ENCODE results near the gene ZNF22.

Gene ZNF22

DNA sequence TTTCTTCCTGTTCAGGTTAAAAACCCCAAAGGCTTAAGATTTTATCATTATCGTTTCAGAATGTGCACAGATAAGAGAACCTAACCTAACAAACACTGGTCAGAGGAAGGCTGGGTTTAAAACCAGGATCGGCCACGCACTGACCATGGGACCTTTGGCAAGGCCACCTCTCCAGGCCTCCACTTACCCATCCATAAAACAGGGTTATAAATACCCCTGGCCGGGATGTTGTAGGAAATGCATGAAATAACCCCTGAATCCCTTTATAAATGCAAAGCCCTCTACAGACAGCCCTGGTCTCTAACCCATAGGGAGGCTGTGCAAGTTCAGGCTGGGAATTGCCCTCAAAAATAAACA, 22.5 kb upstream of the ZNF22 start:
- DNase-seq, result no peak

DNA sequence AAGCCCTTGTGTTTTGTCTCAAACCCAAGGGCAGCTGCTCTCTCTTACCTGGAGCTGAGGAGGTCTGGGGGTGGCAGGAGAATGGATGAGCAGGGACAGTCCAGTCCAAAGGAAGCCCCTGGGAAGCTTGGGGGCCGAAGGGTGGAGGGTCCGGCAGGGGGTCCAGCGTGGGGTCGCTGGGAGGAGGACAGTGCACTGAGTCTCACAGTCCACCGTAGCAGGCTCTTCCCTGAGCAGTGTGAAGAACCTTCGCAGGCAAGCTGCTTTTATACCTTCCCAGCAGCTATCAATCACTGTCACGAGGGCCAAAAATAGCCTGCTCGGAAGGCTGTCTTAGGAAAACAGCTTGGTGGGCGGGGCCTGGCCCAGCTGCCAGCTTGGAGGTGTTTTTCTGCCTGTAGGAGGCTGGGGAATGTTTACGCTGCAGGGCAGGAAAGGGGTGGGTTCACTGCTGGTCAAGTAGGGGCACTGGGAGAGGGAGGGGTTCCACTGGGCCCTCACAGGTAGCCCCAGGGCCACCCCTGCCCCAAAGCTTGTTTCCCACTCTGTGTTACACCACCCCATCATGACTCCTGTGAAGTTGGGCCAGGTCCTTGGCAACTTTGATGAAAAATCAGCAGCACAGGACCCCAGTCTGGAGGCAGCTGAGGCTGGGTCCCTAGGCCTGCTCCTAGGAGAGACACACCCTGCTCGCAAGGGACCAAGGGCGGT, 22.0 kb upstream of the ZNF22 start, which contains the start of gene DEPP1:
Gene DEPP1 (minus strand): TSS at position 240 of the 711 bp plus-strand sequence. CDS start 779 bp downstream, outside the sequence.
- peak; percentile 80 to 94 for DNase-seq

DNA sequence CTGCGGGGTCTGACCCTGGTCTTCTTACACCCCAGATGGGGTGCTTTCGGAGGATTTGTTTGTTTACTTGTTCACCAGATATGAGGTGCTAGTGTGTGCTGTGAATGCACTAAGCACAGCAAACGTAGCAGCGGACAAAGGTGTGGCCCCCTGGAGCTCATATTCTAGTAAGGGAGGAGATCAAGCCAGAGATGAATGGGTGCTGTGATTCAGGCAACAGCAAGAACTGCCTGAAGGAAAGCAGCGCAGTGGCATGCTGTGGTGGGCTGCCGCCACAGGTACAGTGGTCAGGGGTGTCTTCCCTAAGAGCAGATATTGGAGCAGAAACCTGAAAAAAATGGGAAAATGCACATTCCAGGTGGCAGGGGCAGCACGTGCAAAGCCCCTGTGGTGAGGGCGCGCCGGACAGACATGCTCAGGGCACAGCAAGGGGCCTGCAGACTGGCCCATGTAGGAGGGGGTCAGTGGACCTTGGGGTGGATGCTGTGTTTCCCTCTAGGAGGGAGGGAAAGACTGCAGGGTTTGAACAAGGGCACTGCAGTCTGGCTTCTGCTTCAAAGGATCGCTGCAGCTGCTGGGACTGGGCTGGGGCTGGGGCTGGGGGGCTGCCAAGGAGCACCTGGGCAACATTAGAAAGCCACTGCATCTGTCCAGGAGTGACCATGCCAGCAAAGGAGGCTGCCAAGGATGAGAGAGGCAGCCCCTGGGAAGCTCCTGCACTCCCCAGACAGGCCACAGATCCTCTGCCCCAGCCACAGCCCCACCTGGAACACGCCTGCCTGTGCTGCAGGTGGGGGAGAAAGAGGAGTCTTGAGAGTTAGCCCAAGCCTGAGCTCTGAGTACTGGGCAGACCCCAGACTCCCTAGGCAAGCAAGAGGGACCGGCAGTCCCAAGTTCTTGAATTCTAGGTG, 21.2 kb upstream of the ZNF22 start:
- peak in 1 of 2 experiments; percentile 10 for DNase-seq

DNA sequence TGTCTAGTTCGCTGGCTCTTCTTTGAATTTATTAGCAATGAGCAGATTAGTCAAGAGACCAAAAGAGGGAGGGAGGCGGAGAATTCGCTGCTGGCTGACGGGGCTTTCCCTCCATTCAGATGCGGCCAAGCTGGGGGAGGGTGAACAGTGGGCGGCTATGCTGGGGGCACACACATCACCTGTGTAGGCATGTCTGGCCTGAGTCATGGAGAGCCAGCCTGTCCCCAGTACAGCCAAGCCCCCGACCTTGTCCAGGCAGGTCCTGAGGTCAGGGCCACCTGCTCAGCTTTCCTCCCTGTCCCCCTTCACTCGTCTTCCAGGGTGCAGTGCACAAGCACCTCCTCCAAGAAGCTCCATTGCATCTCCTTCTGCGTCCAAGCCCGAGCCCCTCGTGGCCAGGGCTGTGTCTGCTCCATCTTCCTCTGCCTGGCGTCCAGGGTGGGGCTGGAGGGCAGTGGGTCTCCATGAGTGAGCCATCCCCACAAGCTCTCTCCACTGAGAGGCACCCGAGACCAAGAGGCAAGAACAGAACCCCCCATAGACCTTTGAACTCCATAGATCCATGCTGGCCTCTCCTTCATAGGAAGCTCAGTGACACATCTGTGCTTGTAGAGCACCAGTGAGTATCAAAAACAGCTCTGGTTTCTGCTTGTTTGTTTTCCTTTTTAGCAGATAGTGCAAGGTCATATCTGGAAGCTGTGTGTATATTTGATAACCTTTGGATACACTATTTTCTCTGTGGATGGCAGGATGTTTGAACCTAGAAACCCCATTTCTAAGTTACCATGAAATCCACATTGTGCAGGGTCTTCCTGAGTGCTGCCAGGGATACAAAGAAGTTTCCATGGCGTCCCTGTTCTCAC, 20.2 kb upstream of the ZNF22 start:
- no peak for DNase-seq

DNA sequence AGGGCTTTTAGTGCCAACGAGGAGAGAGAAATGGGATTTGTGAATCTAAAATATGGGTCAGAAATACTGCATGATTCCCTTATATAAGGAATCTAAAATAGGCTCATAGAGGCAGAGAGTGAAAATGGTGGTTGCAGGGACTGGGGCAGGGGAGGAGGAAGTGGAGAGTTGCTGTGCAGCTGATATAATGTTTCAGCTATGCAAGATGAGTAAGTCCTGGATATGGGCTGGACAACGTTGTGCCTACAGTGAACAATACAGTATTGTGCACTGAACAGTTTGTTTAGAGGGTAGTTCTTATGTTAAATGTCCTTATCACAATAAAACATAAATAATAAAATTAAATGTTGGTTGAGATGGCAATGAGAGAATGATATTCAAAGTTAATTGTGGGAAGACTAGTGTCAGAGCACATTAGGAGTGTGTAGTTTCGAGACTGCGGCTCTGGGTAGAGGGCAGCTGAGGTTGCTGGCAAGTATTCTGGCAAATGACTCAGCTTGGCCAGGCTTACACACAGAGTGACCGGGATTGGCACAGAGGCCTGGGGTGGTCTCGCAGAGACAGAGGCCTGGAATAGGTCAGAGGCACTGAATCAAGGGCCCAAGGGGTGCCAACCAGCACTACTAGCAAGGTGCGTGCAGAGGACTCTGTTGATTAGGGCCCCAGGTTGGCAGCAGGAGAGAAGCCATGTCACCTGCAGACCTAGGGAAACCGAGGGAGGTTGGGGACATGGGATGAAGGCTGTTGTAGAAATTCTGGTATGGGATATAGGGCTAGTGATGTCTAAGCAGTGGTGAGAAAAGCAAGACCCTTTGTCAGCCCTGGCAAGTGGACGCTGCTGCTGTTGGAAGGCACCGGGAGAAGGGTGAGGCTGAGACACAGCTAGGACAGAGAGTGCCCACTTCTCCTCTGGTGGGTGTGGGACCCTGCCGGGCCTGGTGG, 19.3 kb upstream of the ZNF22 start:
- no peak for DNase-seq

GRCh38 chr10:44982114-44982460, 18.6 kb upstream of the ZNF22 start:
- no peak for DNase-seq

DNA sequence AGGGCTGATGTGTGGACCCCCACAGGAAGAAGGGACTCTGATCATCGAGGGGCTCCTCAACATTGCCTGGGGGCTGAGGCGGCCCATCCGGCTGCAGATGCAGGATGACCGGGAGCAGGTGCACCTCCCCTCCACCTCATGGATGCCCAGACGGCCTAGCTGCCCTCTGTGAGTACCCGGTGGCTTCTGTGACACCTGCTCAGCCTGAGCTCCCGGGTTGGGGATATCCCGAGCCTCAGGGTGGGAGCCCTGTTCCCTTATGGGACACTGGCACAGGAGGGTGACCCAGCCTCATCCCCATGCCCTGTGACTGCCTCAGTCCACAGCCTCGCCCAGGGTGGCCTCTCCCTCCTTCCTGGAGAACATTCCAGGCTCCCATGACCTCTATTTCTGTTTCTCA, 18.2 kb upstream of the ZNF22 start:
- DNase-seq, result no peak

GRCh38 chr10:44983066-44983894, 17.4 kb upstream of the ZNF22 start:
- DNase-seq, result no peak

DNA sequence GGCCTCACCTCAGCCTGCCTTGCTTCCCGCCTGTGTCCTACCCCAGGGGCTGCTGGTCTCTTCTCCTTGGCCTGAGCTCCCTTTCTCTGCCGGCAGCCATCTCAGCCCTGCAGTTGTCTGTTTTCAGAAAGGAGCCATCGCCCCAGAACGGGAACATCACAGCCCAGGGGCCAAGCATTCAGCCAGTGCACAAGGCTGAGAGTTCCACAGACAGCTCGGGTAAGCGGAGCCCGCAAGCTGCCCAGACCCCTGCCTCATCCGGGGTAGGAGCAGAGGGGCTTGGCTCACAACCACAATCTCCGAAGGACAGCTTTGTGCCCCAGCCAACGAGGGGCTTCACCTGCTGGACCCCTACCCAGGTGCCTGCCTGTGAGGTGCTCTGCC, 16.8 kb upstream of the ZNF22 start:
- no peak for DNase-seq

- no peak for DNase-seq
Measured at GRCh38 chr10:44984671-44985101, 16.0 kb upstream of the ZNF22 start.

GRCh38 chr10:44985175-44985681, 15.5 kb upstream of the ZNF22 start:
- DNase-seq, result no peak

- no peak for DNase-seq
Measured at GRCh38 chr10:44986179-44986578, 14.5 kb upstream of the ZNF22 start.

DNA sequence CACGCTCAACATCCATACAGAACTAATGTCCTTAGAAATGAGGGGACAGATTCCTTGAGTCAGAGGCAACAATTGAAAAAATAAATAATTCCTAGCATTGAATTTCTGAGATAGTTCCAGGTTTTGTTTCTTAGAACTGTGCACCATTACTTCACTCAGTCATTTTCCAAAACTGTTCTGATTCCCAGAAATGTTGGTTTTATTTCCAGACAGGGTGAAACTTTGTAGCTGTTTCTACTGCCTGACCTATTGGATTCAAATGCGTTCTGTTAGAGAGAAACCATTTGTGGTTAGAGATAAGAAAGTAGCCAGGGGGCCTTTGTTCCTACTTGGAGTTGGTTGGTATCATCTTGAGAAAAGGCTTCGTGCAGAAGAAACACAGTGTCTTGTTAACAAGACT, 14.1 kb upstream of the ZNF22 start:
- DNase-seq, result no peak

- no peak for DNase-seq
Measured at GRCh38 chr10:44988957-44989585, 11.7 kb upstream of the ZNF22 start.

DNA sequence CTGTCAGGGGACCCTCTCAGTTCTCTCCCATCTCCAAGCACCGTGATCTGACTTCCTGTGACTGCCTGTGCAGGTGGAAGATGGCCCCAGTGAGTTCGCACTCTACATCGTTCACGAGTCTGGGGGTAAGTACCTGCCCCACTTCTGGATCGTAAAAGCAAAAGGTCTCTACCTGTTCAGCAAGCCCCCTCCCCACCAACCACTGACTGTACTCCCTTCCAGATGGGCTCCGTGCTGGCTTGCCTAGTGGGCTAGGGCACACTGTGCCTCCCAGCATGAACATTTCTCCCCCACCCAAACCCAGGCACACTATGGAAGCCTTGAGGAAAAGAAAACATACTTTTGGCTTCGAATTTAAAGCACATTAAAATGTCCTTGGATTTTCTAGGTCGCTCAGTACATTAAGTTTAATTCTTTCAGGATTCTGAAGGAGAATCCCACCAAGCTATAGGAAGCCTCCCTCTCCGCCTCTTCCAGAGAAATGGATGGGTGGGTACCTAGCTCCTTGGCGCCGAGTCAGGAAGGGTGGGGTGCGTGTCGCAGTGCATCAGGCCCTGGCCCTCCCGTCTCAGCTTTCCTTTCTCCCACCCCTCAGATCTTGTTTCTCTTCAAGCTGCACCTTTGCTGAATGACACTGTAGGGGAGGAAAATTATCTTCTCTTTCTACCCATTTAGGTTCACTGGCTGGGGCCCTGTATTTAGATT, 11.0 kb upstream of the ZNF22 start:
- DNase-seq, result no peak

DNA sequence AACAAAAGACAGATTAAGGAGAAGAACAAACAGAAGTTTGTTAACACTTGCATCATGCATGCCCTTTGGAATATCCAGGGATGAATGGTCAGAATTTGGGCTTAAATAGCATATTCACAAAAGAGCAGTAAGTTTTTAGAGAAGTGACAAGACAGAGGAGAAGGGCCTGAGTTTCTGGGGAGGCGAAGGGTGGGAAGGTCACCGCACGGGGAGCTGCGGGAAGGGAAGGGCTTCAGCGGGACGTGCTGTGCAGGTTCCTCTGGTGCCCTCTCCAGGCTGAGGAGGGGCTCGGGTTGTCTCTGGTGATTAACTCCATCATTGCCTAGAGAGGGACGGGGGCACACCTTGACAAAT, 10.4 kb upstream of the ZNF22 start:
- no peak for DNase-seq

DNA sequence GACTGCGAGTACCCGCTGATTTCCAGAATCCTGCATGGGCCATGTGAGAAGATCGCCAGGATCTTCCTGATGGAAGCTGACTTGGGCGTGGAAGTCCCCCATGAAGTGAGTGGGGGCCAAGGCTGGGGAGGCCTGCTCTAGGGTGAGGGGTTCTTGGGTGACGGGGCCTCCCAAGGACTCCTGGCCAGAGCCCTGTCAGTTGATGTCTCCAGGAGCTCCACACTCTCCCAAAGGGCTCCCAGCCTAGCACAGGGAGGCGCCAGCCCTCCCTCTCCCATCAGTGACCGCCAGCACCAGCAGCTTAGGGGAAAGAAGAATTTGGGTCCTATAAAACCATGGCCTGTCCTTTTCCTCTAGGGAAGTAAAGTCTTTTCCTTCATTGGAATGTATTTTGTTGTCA, 9.8 kb upstream of the ZNF22 start:
- DNase-seq, result no peak

DNA sequence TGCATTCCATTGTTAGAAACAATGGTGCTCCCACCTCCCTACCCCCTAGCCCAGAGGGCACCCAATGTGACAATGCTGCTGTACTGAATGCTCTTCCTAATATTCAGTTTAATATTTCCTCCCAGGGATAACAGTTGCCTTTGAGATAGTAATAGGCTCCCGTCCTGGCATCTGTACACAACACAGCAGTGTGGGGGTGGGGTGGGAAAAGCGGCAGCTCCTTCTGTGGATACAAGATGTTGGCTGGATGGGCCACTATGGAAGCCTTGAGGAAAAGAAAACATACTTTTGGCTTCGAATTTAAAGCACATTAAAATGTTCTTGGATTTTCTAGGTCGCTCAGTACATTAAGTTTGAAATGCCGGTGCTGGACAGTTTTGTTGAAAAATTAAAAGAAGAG, 9.2 kb upstream of the ZNF22 start:
- DNase-seq, result no peak

- DNase-seq, result peak in 1 of 2 experiments; percentile 14
Measured at GRCh38 chr10:44992070-44992731, 8.5 kb upstream of the ZNF22 start.
